ENCODE results near the gene NUP214. TPM values are rescaled to one million over a fixed set of nuclear protein-coding genes. Genes with fewer than 3 reads are reported as not detected.

The NUP214 gene
- total and polyA plus RNA-seq, 2 of the 8 experiments (the other 6 are each of a cell fraction or from before 2014, with no cell fraction given): 28.6 to 50.2 TPM

DNA sequence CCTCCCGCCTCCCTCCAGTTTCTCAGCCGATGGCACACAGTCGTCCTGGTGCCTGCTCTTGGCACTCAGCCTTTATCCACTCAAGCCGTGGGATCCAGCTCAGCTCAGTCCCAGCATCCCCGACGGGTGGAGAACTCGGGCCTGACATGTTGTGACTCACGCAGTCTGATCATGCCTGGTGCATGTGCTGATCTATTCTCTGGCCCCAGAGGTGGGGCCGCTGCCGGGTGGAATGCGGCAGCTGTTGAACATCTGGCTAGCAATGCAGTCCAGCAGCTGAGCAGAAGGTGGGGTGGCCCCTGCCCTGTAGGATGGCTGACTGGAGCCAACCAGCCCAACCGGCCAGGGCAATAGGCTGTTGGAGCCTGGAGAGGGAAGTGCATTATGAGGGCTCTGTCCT is 30.8 kb upstream of the NUP214 start:
- peaks cover 3% of the 10 kb centered on the region; the same call in 1 of the 2 replicates for H3K79me1 ChIP-seq (ENCODE audit: low read depth, low read length)
- H3K56ac ChIP-seq (replicated peaks; ENCODE audit: insufficient read length, low read depth, low read length): no peak overlapping the region
- H3K79me2 ChIP-seq (ENCODE audit: control insufficient read depth in 1 of 2, insufficient read depth in 2 of 2, low read length in 2 of 2): peaks cover 0 to 13% of the 10 kb centered on the region in 2 experiments; a peak in 1 of 4 replicates
- 0 out of 2 replicates have a peak overlapping the region, but pooled peaks have one; percentile 10 for H2BK20ac ChIP-seq (ENCODE audit: low read length)
- H2AFZ ChIP-seq (ENCODE audit: low read length): no peak overlapping the region
- ChIA-PET POLR2A (ENCODE audit: partially characterized antibody) (interaction anchor here (1.5 to 29.0 kb wide), 4 partner anchors 16 to 23 kb away, joined by 4 to 751 read pairs (median 6); partner anchors contain the start of gene NUP214), CTCF (ENCODE audit: partially characterized antibody) (interaction anchor here (0.6 to 3.7 kb wide), 11 partner anchors 10 to 224 kb away, joined by 3 to 24 read pairs (median 4); no protein-coding TSS in a partner anchor)
- H3K18ac ChIP-seq (ENCODE audit: extremely low read depth, low read length): no peak overlapping the region
- H3K27me3 ChIP-seq (replicated peaks in 1 of 4; ENCODE audit: control insufficient read depth in 3 of 4, extremely low read depth in 1 of 4, insufficient read depth in 3 of 4, low read length in 3 of 4): no peaks in the 10 kb centered on the region; a peak in 1 of 7 replicates
- no peak overlapping the region for H2BK120ac ChIP-seq (replicated peaks; ENCODE audit: low read depth, low read length)
- H3K9ac ChIP-seq (replicated peaks in 1 of 4; ENCODE audit: extremely low read depth in 1 of 4, low read depth in 3 of 4, low read length in 3 of 4): no peak overlapping the region
- H2BK12ac ChIP-seq (ENCODE audit: low read depth, low read length): no peak overlapping the region
- H4K20me1 ChIP-seq (replicated peaks in 1 of 2; ENCODE audit: control insufficient read depth in 1 of 2, insufficient read depth in 2 of 2, low read length in 2 of 2): peaks cover 0 to 7% of the 10 kb centered on the region in 2 experiments
- 0 out of 2 replicates have a peak overlapping the region, but pooled peaks have one; percentile 9 for H2AK5ac ChIP-seq (ENCODE audit: low read depth, low read length)
- no peak overlapping the region for H2BK15ac ChIP-seq (ENCODE audit: low read length)
- peaks cover 0 to 8% (median 0%) of the 10 kb centered on the region in 4 experiments; a peak in 1 of 8 replicates for H3K36me3 ChIP-seq (ENCODE audit: control insufficient read depth in 2 of 4, insufficient read depth in 4 of 4, low read length in 3 of 4)
- no peak overlapping the region for H3K4me2 ChIP-seq (ENCODE audit: insufficient read depth in 1 of 2, low read depth in 2 of 2, low read length in 2 of 2)
- no peak overlapping the region for H3K4me3 ChIP-seq (ENCODE audit: extremely low read depth in 1 of 4, insufficient read depth in 2 of 4, low read depth in 3 of 4, low read length in 4 of 4)
- no peak for TF ChIP-seq POLR2AphosphoS5 (IDR thresholded peaks at IDR 0.05; ENCODE audit: low read depth, low read length)
- TF ChIP-seq BRCA1 (IDR thresholded peaks at IDR 0.05; ENCODE audit: low read depth, low read length): no peak
- TF ChIP-seq FOSL1 (IDR thresholded peaks at IDR 0.05; ENCODE audit: insufficient read depth, low read depth, low read length): no peak
- no peak for TF ChIP-seq HDAC2 (IDR thresholded peaks at IDR 0.05; ENCODE audit: borderline replicate concordance in 1 of 2, low read depth in 2 of 2, low read length in 2 of 2)
- TF ChIP-seq GTF2F1 (IDR thresholded peaks at IDR 0.05; ENCODE audit: borderline replicate concordance, low read depth, low read length): no peak
- TF ChIP-seq SIX5 (IDR thresholded peaks at IDR 0.05; ENCODE audit: low read depth, low read length): no peak
- peaks cover 5% of the 10 kb centered on the region for H3K23me2 ChIP-seq (ENCODE audit: low read depth, low read length)
- H4K8ac ChIP-seq (ENCODE audit: extremely low read depth, insufficient read depth, low read length): 0 out of 2 replicates have a peak overlapping the region, but pooled peaks have one; percentile 18
- H4K5ac ChIP-seq (ENCODE audit: insufficient read length, low read depth, low read length): no peak overlapping the region
- H3K4ac ChIP-seq (replicated peaks; ENCODE audit: insufficient read length, low read depth, low read length): no peak overlapping the region
- no peak overlapping the region for H3K14ac ChIP-seq (ENCODE audit: insufficient read length)
- H4K91ac ChIP-seq (replicated peaks; ENCODE audit: insufficient read length, low read length): no peak overlapping the region
- H3K27ac ChIP-seq (ENCODE audit: low read depth, low read length): no peak overlapping the region
- 91% methylated on average over 12 of the region's 12 CpGs; no CpG with 5 or more reads in 1 of the 2 experiments for WGBS, 2 experiments (ENCODE audit: extremely low coverage in 1 of 2, insufficient coverage in 1 of 2, insufficient read length in 1 of 2, insufficient replicate concordance in 2 of 2, low coverage in 1 of 2, low lambda C conversion rate in 2 of 2, missing lambda C conversion rate in 1 of 2)
- FAIRE-seq (no peak), DNase-seq (ENCODE audit: low read depth in 1 of 2, low spot score in 2 of 2) (no peak)
- no peak overlapping the region for H2BK5ac ChIP-seq (ENCODE audit: low read depth, low read length)
- H3K9me3 ChIP-seq (ENCODE audit: insufficient read depth in 2 of 2, low read depth in 1 of 2, low read length in 1 of 2): no peaks in the 10 kb centered on the region
- H3K4me1 ChIP-seq (replicated peaks in 1 of 4; ENCODE audit: control insufficient read depth in 3 of 4, insufficient read depth in 4 of 4, low read length in 3 of 4): peaks cover 0 to 29% (median 21%) of the 10 kb centered on the region in 4 experiments; a peak in 6 of 7 replicates
- no peak overlapping the region for H3K23ac ChIP-seq (ENCODE audit: insufficient read length)

Measured in H1 (cell line).